ENCODE results near the gene ARPIN. TPM values are rescaled to one million over a fixed set of nuclear protein-coding genes. Genes with fewer than 3 reads are reported as not detected.

ARPIN gene
- total and polyA plus RNA-seq, 3 experiments from 2014 or later = 0.02 TPM; not detected in 1

GRCh38 chr15:89883518-89883917 lies 29.2 kb downstream of the ARPIN start:
- POLR2A ChIA-PET = no interaction called here
- no peaks in the 10 kb centered on the region for H3K9me3 Mint-ChIP-seq

GRCh38 chr15:89880727-89881126 lies 32.0 kb downstream of the ARPIN start:
- Histone ChIP-seq H3K36me3 (ENCODE audit: insufficient read depth, low read length) (no peaks in the 10 kb centered on the region), H3K9me3 (ENCODE audit: low read length) (no peaks in the 10 kb centered on the region), H3K27me3 (ENCODE audit: insufficient read depth, low read length, poor library complexity, severe bottlenecking) (no peaks in the 10 kb centered on the region), H3K4me1 (ENCODE audit: insufficient read depth, low read length) (no peaks in the 10 kb centered on the region), H3K4me3 (ENCODE audit: low read length) (no peak overlapping the region), H3K27ac (ENCODE audit: low read depth, low read length) (no peak overlapping the region)
- Mint-ChIP-seq H3K4me3 (no peak overlapping the region), H3K27ac (peak overlapping the region in 1 of 8 donors; percentile 0), H3K27me3 (no peaks in the 10 kb centered on the region), H3K4me1 (peaks cover 0 to 4% (median 2%) of the 10 kb centered on the region in 3 donors), H3K36me3 (peaks cover 0 to 67% (median 16%) of the 10 kb centered on the region in 3 donors), H3K9me3 (no peaks in the 10 kb centered on the region)
- POLR2A ChIA-PET = no interaction called here
- CTCF ChIA-PET = no interaction called here
- DNase-seq = no peak

More at GRCh38 chr15:89883518-89883917, 29.2 kb downstream of the ARPIN start:
- CTCF ChIA-PET = interaction anchor here (0.7 to 1.0 kb wide), 2 partner anchors 8 to 9 kb away, joined by 3 read pairs; no protein-coding TSS in a partner anchor
- DNase-seq = no peak
- H3K4me1 ChIP-seq (ENCODE audit: insufficient read depth, low read length) = no peaks in the 10 kb centered on the region
- peaks cover 10% of the 10 kb centered on the region for H3K36me3 ChIP-seq (ENCODE audit: insufficient read depth, low read length)
- Mint-ChIP-seq H3K4me3 (no peak overlapping the region), H3K36me3 (peaks cover 1 to 60% (median 8%) of the 10 kb centered on the region in 3 donors), H3K27me3 (no peaks in the 10 kb centered on the region), H3K4me1 (peaks cover 0 to 2% (median 0%) of the 10 kb centered on the region in 3 donors), H3K27ac (peak overlapping the region in 1 of 8 donors; percentile 48)
- no peak overlapping the region for H3K4me3 ChIP-seq (ENCODE audit: low read length)
- no peaks in the 10 kb centered on the region for H3K9me3 ChIP-seq (ENCODE audit: low read length)
- no peak overlapping the region for H3K27ac ChIP-seq (ENCODE audit: low read depth, low read length)
- no peaks in the 10 kb centered on the region for H3K27me3 ChIP-seq (ENCODE audit: insufficient read depth, low read length, poor library complexity, severe bottlenecking)

- H3K27me3 ChIP-seq (ENCODE audit: insufficient read depth, low read length, poor library complexity, severe bottlenecking) = no peaks in the 10 kb centered on the region
- H3K9me3 ChIP-seq (ENCODE audit: low read length) = no peaks in the 10 kb centered on the region
- ChIA-PET CTCF (interaction anchor here (1.2 kb wide), 1 partner anchor 141 kb away, joined by 3 read pairs; no protein-coding TSS in a partner anchor), POLR2A (no interaction called here)
- no peaks in the 10 kb centered on the region for H3K9me3 Mint-ChIP-seq
- H3K36me3 ChIP-seq (ENCODE audit: insufficient read depth, low read length) = no peaks in the 10 kb centered on the region
- no peak overlapping the region for H3K27ac ChIP-seq (ENCODE audit: low read depth, low read length)
- DNase-seq = no peak
- H3K27ac Mint-ChIP-seq = no peak overlapping the region
- no peak overlapping the region for H3K4me3 ChIP-seq (ENCODE audit: low read length)
- H3K27me3 Mint-ChIP-seq = no peaks in the 10 kb centered on the region
- no peak overlapping the region for H3K4me3 Mint-ChIP-seq
- peaks cover 7 to 12% (median 10%) of the 10 kb centered on the region in 3 donors for H3K4me1 Mint-ChIP-seq
- peaks cover 6% of the 10 kb centered on the region for H3K4me1 ChIP-seq (ENCODE audit: insufficient read depth, low read length)
- H3K36me3 Mint-ChIP-seq = peaks cover 0 to 56% (median 21%) of the 10 kb centered on the region in 3 donors
Measured at GRCh38 chr15:89878323-89878722, 34.4 kb downstream of the ARPIN start.

- H3K9me3 ChIP-seq (ENCODE audit: low read length) = no peaks in the 10 kb centered on the region
- Mint-ChIP-seq H3K27me3 (no peaks in the 10 kb centered on the region), H3K27ac (peak overlapping the region in 2 of 8 donors; percentile 36 to 64), H3K4me1 (peaks cover 7 to 12% (median 8%) of the 10 kb centered on the region in 3 donors), H3K36me3 (peaks cover 0 to 51% (median 17%) of the 10 kb centered on the region in 3 donors), H3K4me3 (no peak overlapping the region), H3K9me3 (no peaks in the 10 kb centered on the region)
- no peaks in the 10 kb centered on the region for H3K27me3 ChIP-seq (ENCODE audit: insufficient read depth, low read length, poor library complexity, severe bottlenecking)
- H3K4me1 ChIP-seq (ENCODE audit: insufficient read depth, low read length) = peaks cover 6% of the 10 kb centered on the region
- DNase-seq = no peak
- no peak overlapping the region for H3K4me3 ChIP-seq (ENCODE audit: low read length)
- CTCF ChIA-PET = interaction anchor here (0.7 to 3.7 kb wide), 4 partner anchors 12 to 140 kb away, joined by 3 to 38 read pairs (median 4); partner anchors contain the start of gene AP3S2
- POLR2A ChIA-PET = no interaction called here
- no peaks in the 10 kb centered on the region for H3K36me3 ChIP-seq (ENCODE audit: insufficient read depth, low read length)
- H3K27ac ChIP-seq (ENCODE audit: low read depth, low read length) = no peak overlapping the region
Measured at GRCh38 chr15:89877083-89877425, 35.7 kb downstream of the ARPIN start.

DNA sequence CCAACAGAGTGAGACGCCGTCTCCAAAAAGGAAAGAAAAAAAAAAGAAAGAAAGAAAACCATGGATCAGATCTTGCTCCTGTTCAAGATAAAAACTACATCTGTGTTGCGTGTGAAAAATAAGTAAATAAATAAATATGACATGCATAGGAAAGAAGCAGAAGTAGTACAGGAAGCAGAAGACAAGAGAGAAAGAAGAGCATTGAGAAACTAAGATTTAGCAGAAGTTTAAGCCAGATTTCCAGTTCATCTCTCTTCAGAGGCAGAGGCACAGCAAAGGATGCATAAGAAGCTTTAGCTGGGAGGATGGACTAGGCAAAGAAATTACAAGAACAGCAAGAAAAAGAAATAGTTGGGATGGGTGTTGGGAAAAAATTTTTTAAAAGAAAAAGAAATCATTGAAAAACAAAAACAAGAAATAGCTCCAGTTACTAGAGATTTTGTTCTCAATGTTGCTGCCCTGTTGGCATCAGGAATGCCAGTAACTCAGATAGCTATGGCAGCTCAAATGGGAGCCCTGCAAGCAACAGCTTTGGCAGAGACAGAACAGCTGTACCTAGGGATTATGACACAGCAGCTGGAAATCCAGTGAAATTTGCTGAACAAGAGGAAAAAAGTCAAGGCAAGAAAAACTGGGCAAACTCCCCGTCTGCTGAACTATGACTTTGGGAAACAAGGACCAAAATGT lies 36.2 kb downstream of the ARPIN start:
- peaks cover 6% of the 10 kb centered on the region for H3K4me1 ChIP-seq (ENCODE audit: insufficient read depth, low read length)
- Mint-ChIP-seq H3K36me3 (peaks cover 0 to 52% (median 17%) of the 10 kb centered on the region in 3 donors), H3K27ac (peak overlapping the region in 2 of 8 donors; percentile 61 to 83), H3K4me1 (peaks cover 7 to 12% (median 8%) of the 10 kb centered on the region in 3 donors), H3K9me3 (no peaks in the 10 kb centered on the region), H3K27me3 (no peaks in the 10 kb centered on the region), H3K4me3 (no peak overlapping the region)
- no peaks in the 10 kb centered on the region for H3K9me3 ChIP-seq (ENCODE audit: low read length)
- no peak overlapping the region for H3K4me3 ChIP-seq (ENCODE audit: low read length)
- POLR2A ChIA-PET = no interaction called here
- no peaks in the 10 kb centered on the region for H3K27me3 ChIP-seq (ENCODE audit: insufficient read depth, low read length, poor library complexity, severe bottlenecking)
- no peak overlapping the region for H3K27ac ChIP-seq (ENCODE audit: low read depth, low read length)
- H3K36me3 ChIP-seq (ENCODE audit: insufficient read depth, low read length) = peaks cover 2% of the 10 kb centered on the region
- CTCF ChIA-PET = interaction anchor here (0.7 to 3.7 kb wide), 4 partner anchors 12 to 195 kb away, joined by 3 to 38 read pairs (median 8); partner anchors contain the start of gene AP3S2
- DNase-seq = no peak

GRCh38 chr15:89875741-89876140 lies 37.0 kb downstream of the ARPIN start:
- no peaks in the 10 kb centered on the region for H3K27me3 ChIP-seq (ENCODE audit: insufficient read depth, low read length, poor library complexity, severe bottlenecking)
- peaks cover 10% of the 10 kb centered on the region for H3K36me3 ChIP-seq (ENCODE audit: insufficient read depth, low read length)
- Mint-ChIP-seq H3K27me3 (no peaks in the 10 kb centered on the region), H3K36me3 (peaks cover 0 to 52% (median 17%) of the 10 kb centered on the region in 3 donors), H3K27ac (peak overlapping the region in 2 of 8 donors; percentile 24 to 47), H3K9me3 (no peaks in the 10 kb centered on the region), H3K4me1 (peaks cover 7 to 12% (median 8%) of the 10 kb centered on the region in 3 donors), H3K4me3 (no peak overlapping the region)
- ChIA-PET CTCF (interaction anchor here (1.2 to 4.2 kb wide), 13 partner anchors 7 to 218 kb away, joined by 3 to 38 read pairs (median 4); partner anchors contain the start of gene AP3S2), POLR2A (no interaction called here)
- DNase-seq = no peak
- H3K4me3 ChIP-seq (ENCODE audit: low read length) = no peak overlapping the region
- H3K9me3 ChIP-seq (ENCODE audit: low read length) = no peaks in the 10 kb centered on the region
- no peak overlapping the region for H3K27ac ChIP-seq (ENCODE audit: low read depth, low read length)
- peaks cover 6% of the 10 kb centered on the region for H3K4me1 ChIP-seq (ENCODE audit: insufficient read depth, low read length)

GRCh38 chr15:89874926-89875564 lies 37.7 kb downstream of the ARPIN start:
- H3K27ac ChIP-seq (ENCODE audit: low read depth, low read length) = no peak overlapping the region
- peaks cover 14% of the 10 kb centered on the region for H3K36me3 ChIP-seq (ENCODE audit: insufficient read depth, low read length)
- no peaks in the 10 kb centered on the region for H3K27me3 ChIP-seq (ENCODE audit: insufficient read depth, low read length, poor library complexity, severe bottlenecking)
- Mint-ChIP-seq H3K9me3 (no peaks in the 10 kb centered on the region), H3K27ac (peak overlapping the region in 2 of 8 donors; percentile 54 to 57), H3K27me3 (no peaks in the 10 kb centered on the region), H3K4me3 (no peak overlapping the region), H3K4me1 (peaks cover 7 to 12% (median 8%) of the 10 kb centered on the region in 3 donors), H3K36me3 (peaks cover 0 to 56% (median 22%) of the 10 kb centered on the region in 3 donors)
- CTCF ChIA-PET = interaction anchor here (0.7 to 4.2 kb wide), 35 partner anchors 8 to 359 kb away, joined by 3 to 38 read pairs (median 4); partner anchors contain the start of genes AP3S2, CIB1, GDPGP1 and MESP1
- no peak overlapping the region for H3K4me3 ChIP-seq (ENCODE audit: low read length)
- peaks cover 6% of the 10 kb centered on the region for H3K4me1 ChIP-seq (ENCODE audit: insufficient read depth, low read length)
- DNase-seq = peak; percentile 58 to 84 (median 69)
- POLR2A ChIA-PET = interaction anchor here (0.7 to 1.2 kb wide), 2 partner anchors 19 to 1080 kb away, joined by 3 to 8 read pairs; partner anchors contain the start of genes AP3S2 and RCCD1
- no peaks in the 10 kb centered on the region for H3K9me3 ChIP-seq (ENCODE audit: low read length)
